SK-N-SH (cell line): ENCODE results near the gene TOMM20.

Experiments used
- TAF1 ChIP-seq: IDR thresholded peaks from 2 replicates; pipeline ENCODE4 v1.6.1; 2012; ENCODE audit warnings: low read depth, mild to moderate bottlenecking, low read length, moderate library complexity, borderline replicate concordance
- TF ChIP-seq, protein P1 (sequence below): fragments of 200-600 bp; sonication (generic); IDR thresholded peaks from 2 replicates; pipeline ENCODE4 v1.6.1; 2017; ENCODE audit warnings: antibody characterized with exemption, mild to moderate bottlenecking, moderate library complexity

GRCh38 chr1:235151033-235151432 is 22.4 kb upstream of the TOMM20 start:
- TF ChIP-seq, protein P1, sequence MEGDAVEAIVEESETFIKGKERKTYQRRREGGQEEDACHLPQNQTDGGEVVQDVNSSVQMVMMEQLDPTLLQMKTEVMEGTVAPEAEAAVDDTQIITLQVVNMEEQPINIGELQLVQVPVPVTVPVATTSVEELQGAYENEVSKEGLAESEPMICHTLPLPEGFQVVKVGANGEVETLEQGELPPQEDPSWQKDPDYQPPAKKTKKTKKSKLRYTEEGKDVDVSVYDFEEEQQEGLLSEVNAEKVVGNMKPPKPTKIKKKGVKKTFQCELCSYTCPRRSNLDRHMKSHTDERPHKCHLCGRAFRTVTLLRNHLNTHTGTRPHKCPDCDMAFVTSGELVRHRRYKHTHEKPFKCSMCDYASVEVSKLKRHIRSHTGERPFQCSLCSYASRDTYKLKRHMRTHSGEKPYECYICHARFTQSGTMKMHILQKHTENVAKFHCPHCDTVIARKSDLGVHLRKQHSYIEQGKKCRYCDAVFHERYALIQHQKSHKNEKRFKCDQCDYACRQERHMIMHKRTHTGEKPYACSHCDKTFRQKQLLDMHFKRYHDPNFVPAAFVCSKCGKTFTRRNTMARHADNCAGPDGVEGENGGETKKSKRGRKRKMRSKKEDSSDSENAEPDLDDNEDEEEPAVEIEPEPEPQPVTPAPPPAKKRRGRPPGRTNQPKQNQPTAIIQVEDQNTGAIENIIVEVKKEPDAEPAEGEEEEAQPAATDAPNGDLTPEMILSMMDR = no peak
- TF ChIP-seq TAF1 = no peak
